GM12874 (cell line): ENCODE measurements around the gene AIPL1.

Experiments used
- TF ChIP-seq, protein P1 (sequence below): IDR thresholded peaks from 2 replicates; pipeline ENCODE4 v1.5.1; 2011; ENCODE audit warnings: low read depth, mild to moderate bottlenecking, control low read depth, low read length, moderate library complexity; ENCODE audit not compliant: insufficient read depth

The AIPL1 gene

GRCh38 chr17:6457688-6458459, 23.0 kb upstream of the AIPL1 start:
- TF ChIP-seq, protein P1, sequence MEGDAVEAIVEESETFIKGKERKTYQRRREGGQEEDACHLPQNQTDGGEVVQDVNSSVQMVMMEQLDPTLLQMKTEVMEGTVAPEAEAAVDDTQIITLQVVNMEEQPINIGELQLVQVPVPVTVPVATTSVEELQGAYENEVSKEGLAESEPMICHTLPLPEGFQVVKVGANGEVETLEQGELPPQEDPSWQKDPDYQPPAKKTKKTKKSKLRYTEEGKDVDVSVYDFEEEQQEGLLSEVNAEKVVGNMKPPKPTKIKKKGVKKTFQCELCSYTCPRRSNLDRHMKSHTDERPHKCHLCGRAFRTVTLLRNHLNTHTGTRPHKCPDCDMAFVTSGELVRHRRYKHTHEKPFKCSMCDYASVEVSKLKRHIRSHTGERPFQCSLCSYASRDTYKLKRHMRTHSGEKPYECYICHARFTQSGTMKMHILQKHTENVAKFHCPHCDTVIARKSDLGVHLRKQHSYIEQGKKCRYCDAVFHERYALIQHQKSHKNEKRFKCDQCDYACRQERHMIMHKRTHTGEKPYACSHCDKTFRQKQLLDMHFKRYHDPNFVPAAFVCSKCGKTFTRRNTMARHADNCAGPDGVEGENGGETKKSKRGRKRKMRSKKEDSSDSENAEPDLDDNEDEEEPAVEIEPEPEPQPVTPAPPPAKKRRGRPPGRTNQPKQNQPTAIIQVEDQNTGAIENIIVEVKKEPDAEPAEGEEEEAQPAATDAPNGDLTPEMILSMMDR = no peak

DNA sequence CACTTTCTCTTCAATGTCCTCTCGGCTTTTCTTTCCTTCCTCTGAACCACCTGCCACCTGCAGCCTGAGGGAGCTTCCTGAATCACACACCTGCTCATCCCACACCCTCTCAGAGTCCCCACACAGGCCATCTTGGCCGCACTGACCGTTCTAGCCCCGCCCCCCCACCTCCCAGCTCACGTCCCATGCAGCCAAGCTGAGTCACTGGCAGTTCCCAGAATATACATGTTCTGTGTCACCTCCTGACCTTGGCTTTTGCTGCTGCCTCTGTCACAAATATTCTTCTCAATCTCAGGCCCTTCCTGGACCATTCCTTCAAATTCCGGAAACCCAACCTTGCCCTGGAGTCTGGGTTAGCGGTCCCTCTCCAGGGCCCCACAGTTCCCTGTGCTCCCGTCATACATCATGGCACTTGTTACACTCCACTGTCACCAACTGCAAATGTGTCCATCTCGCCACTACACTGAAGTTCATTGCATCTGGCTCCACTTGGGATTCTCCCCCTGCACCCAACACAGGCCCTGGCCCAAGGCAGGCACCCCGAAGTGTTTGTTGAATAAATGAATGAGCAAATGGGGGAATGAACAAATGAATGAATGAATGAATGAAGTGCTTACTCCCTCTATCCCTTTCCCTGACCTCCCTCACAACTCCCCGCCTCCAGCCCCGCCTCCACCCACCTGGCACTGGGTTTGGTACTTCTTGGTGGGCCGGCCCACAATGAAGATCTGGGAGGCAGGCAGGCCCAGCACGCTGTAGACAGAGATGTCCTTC, 22.2 kb upstream of the AIPL1 start:
- TF ChIP-seq, protein P1 = no peak

GRCh38 chr17:6456321-6456720, 21.4 kb upstream of the AIPL1 start:
- TF ChIP-seq, protein P1 = no peak

DNA sequence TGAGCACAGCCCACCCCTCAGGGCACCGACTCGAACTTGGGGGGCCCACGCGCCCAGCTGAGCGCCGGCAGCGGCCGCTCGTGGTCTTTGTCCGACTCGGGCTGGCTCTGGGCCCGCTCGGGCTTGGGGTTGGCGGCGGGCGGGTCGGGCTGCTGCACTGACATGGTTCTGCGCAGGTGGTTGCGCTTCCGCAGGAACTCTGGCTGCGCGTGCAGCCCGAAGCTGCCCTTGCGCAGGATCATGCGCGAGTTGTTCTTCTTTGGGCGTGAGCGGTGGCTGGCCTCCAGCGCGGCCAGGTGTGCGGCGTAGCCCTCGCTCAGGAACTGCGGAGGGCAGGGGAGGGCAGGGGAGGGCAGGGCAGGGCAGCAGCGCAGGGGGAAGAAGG, 20.4 kb upstream of the AIPL1 start:
- TF ChIP-seq, protein P1 = no peak

DNA sequence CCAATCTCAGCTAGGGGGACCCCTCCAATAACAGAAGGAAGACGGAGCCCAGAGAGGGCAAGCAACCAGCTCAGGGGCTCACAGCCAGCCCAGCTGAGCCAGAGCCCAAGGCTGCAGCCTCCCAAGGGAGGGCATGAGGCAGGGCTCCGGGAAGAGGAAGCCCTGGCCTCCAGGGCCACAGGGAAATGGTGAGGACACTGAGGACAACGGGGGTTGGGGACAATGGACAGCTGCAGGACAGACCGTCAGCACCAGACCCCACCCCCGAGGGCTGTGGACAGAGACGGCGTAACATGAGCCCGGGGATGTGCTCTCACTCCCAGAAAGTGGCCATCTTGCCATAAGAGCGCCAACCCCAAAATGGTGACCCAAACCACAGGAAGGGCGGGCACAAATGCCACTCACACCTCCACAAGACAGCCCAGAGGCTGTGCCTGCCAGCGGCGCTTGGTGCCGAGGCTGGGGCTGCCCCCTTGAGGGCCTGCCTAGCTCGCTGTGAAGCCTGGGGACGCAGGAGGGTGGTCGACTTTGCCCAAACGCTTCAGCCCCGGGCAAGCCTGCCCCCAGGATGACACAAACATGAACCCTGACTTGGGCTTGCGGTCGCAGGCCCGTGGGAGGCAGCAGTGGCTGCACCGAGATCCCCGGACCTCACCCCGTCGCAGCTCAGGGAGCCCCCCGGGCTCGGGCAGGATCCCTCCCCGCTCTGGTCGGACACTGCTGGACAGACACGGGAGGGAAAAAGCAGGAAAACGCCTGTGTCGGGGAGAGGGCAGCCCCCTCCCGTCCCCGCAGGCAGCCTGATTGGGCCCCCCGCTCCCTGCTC, 19.8 kb upstream of the AIPL1 start:
- TF ChIP-seq, protein P1 = no peak

DNA sequence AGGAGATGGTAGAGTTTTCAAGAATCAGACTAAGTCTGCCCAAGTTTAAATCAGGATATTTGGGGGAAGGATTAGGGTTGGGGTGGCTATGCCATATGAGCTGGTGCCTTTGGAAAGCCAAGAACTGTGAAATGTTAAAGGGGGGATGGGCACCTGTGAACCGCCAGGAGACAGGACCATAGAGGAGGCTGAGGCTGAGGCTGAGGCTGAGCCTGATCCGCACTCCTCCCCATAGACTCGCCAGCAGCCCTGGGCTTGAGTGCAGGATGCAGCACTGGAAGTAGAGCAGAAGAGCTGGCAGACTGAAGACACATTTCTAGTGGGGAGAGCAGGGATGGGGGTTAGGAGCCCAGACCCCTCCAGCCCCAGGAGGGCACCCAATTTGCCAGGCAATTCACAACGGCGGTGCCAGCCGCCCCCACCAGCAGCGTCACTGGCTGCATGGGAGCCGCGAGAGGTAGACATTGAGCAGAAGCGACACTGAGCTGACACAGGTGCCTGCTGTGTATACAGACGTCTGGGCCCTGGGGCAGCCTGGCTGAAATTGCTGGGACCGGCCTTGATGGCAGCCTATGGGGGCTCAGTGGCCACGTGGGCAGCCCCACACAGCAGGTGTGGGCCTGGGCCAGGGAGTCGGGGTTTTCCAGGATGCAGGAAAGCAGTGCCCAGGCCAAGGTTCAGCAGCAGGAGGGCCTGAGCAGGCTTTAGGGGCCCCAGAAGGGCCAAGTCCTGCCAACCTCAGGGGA, 18.5 kb upstream of the AIPL1 start:
- TF ChIP-seq, protein P1 = no peak
